Caco-2 (cell line): ENCODE measurements around the gene CA4. TPM values are rescaled to one million over a fixed set of nuclear protein-coding genes. Genes with fewer than 3 reads are reported as not detected.
"Not testable (repeated sequence)": the region's sequence is repeated elsewhere in the genome, so short reads cannot be mapped to it uniquely, and the experiment has no call there.

Experiments used
- BruUV-seq: library from RNA; stranded (reverse); fragments of 400-500 nt; replicated peaks from 2 replicates; lab custom pipeline; 2021; lab: Mats Ljungman, UMichigan
- CTCF ChIA-PET: fragments of 300-600 bp; sonication (Branson Sonifier 250); formaldehyde crosslinking; loops from one replicate; lab custom pipeline; 2022; ENCODE audit warnings: antibody characterized with exemption; lab: Charles Lee
- POLR2A ChIA-PET: fragments of 300-600 bp; sonication (Branson Sonifier 250); formaldehyde crosslinking; loops from one replicate; lab custom pipeline; 2022; ENCODE audit warnings: antibody characterized with exemption; lab: Charles Lee
- DNase-seq, 2 experiments: peaks; one replicate each; pipeline versions ENCODE4 v3.0.0 to v3.0.0-alpha.2; 2020 to 2022
- H3K27me3 ChIP-seq: replicated peaks from 2 replicates; pipeline ENCODE4 v1.6.0; 2011; ENCODE audit warnings: low read length; ENCODE audit not compliant: control insufficient read depth, insufficient read depth
- H3K36me3 ChIP-seq: 2 replicates; pipeline ENCODE4 v1.5.1; 2011; ENCODE audit warnings: low read length; ENCODE audit not compliant: control insufficient read depth, insufficient read depth
- H3K4me1 ChIP-seq: fragments of 250-450 bp; sonication (Bioruptor Pico); 2 replicates; pipeline ENCODE4 v1.5.1; 2020; ENCODE audit warnings: mild to moderate bottlenecking
- H3K4me3 ChIP-seq: 2 replicates; pipeline ENCODE4 v1.5.1; 2011; ENCODE audit warnings: low read depth, mild to moderate bottlenecking, control low read depth, low read length
- H3K9me3 ChIP-seq: fragments of 250-450 bp; sonication (Bioruptor Pico); 2 replicates; pipeline ENCODE4 v1.5.1; 2020; ENCODE audit warnings: mild to moderate bottlenecking, moderate library complexity
- H3K27ac Mint-ChIP-seq: one replicate; pipeline ENCODE4 v1.8.0; 2022; ENCODE audit warnings: mixed read lengths; ENCODE audit not compliant: unreplicated experiment
- H3K27me3 Mint-ChIP-seq: one replicate; pipeline ENCODE4 v1.8.0; 2022; ENCODE audit warnings: mixed read lengths; ENCODE audit not compliant: insufficient read depth, unreplicated experiment
- H3K36me3 Mint-ChIP-seq: one replicate; pipeline ENCODE4 v1.8.0; 2022; ENCODE audit warnings: mild to moderate bottlenecking, mixed read lengths; ENCODE audit not compliant: insufficient read depth, unreplicated experiment
- H3K4me1 Mint-ChIP-seq: one replicate; pipeline ENCODE4 v1.8.0; 2022; ENCODE audit warnings: low read depth, mixed read lengths; ENCODE audit not compliant: unreplicated experiment
- H3K4me3 Mint-ChIP-seq: one replicate; pipeline ENCODE4 v1.8.0; 2022; ENCODE audit warnings: mild to moderate bottlenecking, moderate library complexity, mixed read lengths; ENCODE audit not compliant: unreplicated experiment
- H3K9me3 Mint-ChIP-seq: one replicate; pipeline ENCODE4 v1.8.0; 2022; ENCODE audit warnings: mixed read lengths; ENCODE audit not compliant: unreplicated experiment
- CTCF ChIP-seq, 2 experiments: fragments of 200-600 bp in 1 of 2; IDR thresholded peaks; 1 replicate in 1 of 2; 2 replicates in 1 of 2; pipeline versions ENCODE4 v1.5.1 to v1.8.0; 2011 to 2022; ENCODE audit warnings: antibody characterized with exemption in 1 of 2, control low read depth in 1 of 2, inconsistent platforms in 1 of 2, low read depth in 1 of 2, low read length in 1 of 2, mild to moderate bottlenecking in 1 of 2, moderate library complexity in 1 of 2; ENCODE audit not compliant: insufficient read depth in 1 of 2, severe bottlenecking in 1 of 2, unreplicated experiment in 1 of 2
- intact Hi-C: fragments of 100-400 bp; cut with micrococcal nuclease; formaldehyde crosslinking; loops from one replicate; pipeline ENCODE4 v1.10.0; 2022; ENCODE audit not compliant: unreplicated experiment
- total RNA-seq: library from RNA; stranded (reverse); gene quantifications from 2 replicates; pipeline ENCODE4 v1.2.3, GENCODE V29; 2022

CA4 gene
- total RNA-seq, 1 experiment from 2014 or later: not detected

GRCh38 chr17:60119807-60120748 lies 29.7 kb upstream of the CA4 start:
- H3K27ac Mint-ChIP-seq, H3K9me3 Mint-ChIP-seq, H3K4me1 Mint-ChIP-seq, H3K36me3 ChIP-seq, H3K27me3 ChIP-seq, H3K36me3 Mint-ChIP-seq, H3K4me3 ChIP-seq, CTCF ChIA-PET, H3K27me3 Mint-ChIP-seq, BruUV-seq, intact Hi-C loops, H3K4me3 Mint-ChIP-seq, H3K9me3 ChIP-seq, H3K4me1 ChIP-seq, DNase-seq, POLR2A ChIA-PET: not testable (repeated sequence)

GRCh38 chr17:60127068-60128064 lies 22.4 kb upstream of the CA4 start:
- H3K4me1 ChIP-seq: no peaks in the 10 kb centered on the region
- H3K4me1 Mint-ChIP-seq: no peaks in the 10 kb centered on the region
- H3K27me3 Mint-ChIP-seq: peaks cover 6% of the 10 kb centered on the region
- H3K27me3 ChIP-seq: no peaks in the 10 kb centered on the region; the same call in 1 of the 2 replicates
- CTCF ChIA-PET: interaction anchor here (0.7 kb wide), 1 partner anchor 104 kb away, joined by 3 read pairs; no protein-coding TSS in a partner anchor
- intact Hi-C loops: no loop called here
- no peak overlapping the region for H3K27ac Mint-ChIP-seq
- H3K4me3 ChIP-seq: no peak overlapping the region
- POLR2A ChIA-PET: interaction anchor here (0.7 kb wide), 1 partner anchor 353 kb away, joined by 5 read pairs; no protein-coding TSS in a partner anchor
- TF ChIP-seq CTCF (IDR thresholded peaks at IDR 0.05; ENCODE audit: insufficient read depth in 1 of 2, low read depth in 1 of 2, low read length in 1 of 2, severe bottlenecking in 1 of 2, unreplicated experiment in 1 of 2): no peak
- H3K4me3 Mint-ChIP-seq: no peak overlapping the region
- H3K36me3 ChIP-seq: no peaks in the 10 kb centered on the region
- DNase-seq: peak in 1 of 2 experiments; percentile 16
- no peaks in the 10 kb centered on the region for H3K9me3 ChIP-seq
- no TSS peak for BruUV-seq
- H3K9me3 Mint-ChIP-seq: no peaks in the 10 kb centered on the region
- H3K36me3 Mint-ChIP-seq: peaks cover 5% of the 10 kb centered on the region

GRCh38 chr17:60128171-60128859 lies 21.5 kb upstream of the CA4 start:
- H3K4me3 ChIP-seq: no peak overlapping the region
- Mint-ChIP-seq H3K36me3 (peaks cover 5% of the 10 kb centered on the region), H3K4me3 (no peak overlapping the region), H3K27me3 (peaks cover 6% of the 10 kb centered on the region), H3K27ac (no peak overlapping the region), H3K9me3 (no peaks in the 10 kb centered on the region), H3K4me1 (no peaks in the 10 kb centered on the region)
- no peak for TF ChIP-seq CTCF (IDR thresholded peaks at IDR 0.05; ENCODE audit: insufficient read depth in 1 of 2, low read depth in 1 of 2, low read length in 1 of 2, severe bottlenecking in 1 of 2, unreplicated experiment in 1 of 2)
- POLR2A ChIA-PET: interaction anchor here (0.7 kb wide), 1 partner anchor 353 kb away, joined by 5 read pairs; no protein-coding TSS in a partner anchor
- no peaks in the 10 kb centered on the region for H3K4me1 ChIP-seq
- CTCF ChIA-PET: interaction anchor here (0.7 kb wide), 1 partner anchor 103 kb away, joined by 3 read pairs; no protein-coding TSS in a partner anchor
- DNase-seq: peak in 1 of 2 experiments; percentile 7
- no peaks in the 10 kb centered on the region for H3K9me3 ChIP-seq
- BruUV-seq: no TSS peak
- intact Hi-C loops: no loop called here
- no peaks in the 10 kb centered on the region for H3K36me3 ChIP-seq
- H3K27me3 ChIP-seq: no peaks in the 10 kb centered on the region; the same call in 1 of the 2 replicates
